HG02981 (cell line): Measurements from ENCODE around the gene HS3ST4.

ENCODE experiments used
- ATAC-seq: cut with Tn5 transposase; IDR thresholded peaks from one replicate; pipeline ENCODE4 v1.9.1; 2021; ENCODE audit warnings: mild to moderate bottlenecking, moderate library complexity; ENCODE audit not compliant: unreplicated experiment

Gene HS3ST4

DNA sequence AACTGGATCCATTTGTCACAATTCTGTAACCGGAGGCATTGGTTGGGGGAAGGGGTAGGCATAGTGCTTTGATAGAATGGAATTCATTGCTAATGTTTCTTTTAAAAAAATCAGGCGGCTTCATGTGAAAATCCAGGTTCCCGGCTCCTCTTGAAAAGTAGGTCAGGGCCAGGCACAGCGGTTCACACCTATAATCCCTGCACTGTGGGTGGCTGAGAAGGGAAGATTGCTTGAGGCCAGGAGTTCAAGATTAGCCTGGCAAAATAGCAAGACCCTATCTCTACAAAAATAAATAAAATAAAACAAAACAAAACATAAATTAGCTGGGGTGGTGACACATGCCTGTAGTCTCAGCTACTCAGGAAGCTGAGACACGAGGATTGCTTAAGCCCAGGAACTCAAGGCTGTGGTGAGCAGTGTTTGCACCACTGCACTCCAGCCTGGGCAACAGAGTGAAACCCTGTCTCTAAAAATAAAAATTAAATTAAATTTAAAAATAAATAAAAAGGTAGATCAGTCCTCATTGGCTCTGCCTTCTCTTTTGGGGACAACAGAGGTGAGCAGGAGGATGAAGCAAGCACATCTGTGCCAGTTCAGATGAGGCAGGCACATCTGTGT is 466.5 kb downstream of the HS3ST4 start:
- no peak for ATAC-seq

GRCh38 chr16:26161461-26162180 is 469.9 kb downstream of the HS3ST4 start:
- ATAC-seq: no peak

- ATAC-seq: no peak
Measured at GRCh38 chr16:26169473-26169872, 477.7 kb downstream of the HS3ST4 start.

DNA sequence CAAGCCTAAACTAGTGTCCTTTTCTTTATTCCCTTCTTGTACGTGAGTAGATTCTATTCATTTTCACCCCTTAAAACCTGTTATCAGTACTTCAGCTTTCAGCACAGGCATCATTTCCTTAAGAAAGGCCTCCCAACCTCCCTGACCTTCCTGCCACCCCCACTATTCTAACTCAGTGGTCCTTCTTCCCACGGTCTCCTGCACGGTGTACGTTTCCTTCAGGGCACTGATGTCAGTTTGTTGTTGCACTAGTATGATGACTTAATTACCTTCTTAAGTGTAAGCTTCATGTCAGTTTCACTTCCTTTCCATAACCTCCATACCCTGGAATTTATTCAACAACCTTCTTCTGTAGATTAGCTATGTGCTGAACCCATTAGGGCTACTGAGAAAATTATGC is 484.2 kb downstream of the HS3ST4 start:
- no peak for ATAC-seq

GRCh38 chr16:26177438-26177837 is 485.7 kb downstream of the HS3ST4 start:
- ATAC-seq: no peak

DNA sequence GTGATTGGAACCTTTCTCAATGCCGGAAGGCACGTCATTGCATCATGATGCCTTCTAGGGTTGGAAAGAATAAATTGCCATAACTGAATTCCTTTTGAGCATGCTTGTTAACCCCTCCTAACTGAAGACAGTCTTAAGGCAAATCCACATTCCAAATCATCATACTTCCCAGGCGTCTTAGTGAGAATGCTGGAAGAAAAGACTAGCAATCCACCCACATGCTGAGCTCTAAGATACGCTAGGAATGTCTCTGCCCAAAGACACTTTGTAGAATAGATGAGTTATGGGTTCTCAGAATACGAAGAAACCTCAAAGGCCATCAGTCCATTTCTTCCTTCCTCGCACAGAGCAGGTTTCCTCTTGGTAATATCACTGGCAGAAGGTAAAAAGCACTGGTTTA is 486.5 kb downstream of the HS3ST4 start:
- ATAC-seq: no peak

DNA sequence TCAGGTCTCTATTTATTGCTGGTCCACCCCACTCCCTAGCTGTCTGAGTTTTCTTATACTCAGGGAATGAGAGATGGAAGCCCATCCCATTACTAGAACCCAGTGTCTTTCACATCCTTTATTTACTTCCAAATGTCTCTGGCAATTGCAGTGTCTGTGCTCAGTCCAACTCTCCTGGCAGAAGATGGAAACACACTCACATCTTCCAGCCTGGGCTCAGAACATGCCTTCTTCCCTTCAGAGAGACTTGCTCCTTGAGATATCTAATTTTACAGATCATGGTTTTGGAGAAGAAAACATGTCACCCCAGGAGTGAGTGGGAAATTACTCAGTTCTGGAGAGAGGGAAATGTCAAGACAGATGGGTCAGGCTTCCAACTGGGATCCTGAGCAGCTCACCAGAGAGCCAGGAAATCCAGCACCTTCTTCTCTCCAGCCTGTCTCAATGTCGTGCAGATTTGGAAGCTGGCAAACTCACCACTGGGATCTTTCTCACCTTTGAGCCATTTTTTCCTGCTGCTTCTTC is 494.4 kb downstream of the HS3ST4 start:
- no peak for ATAC-seq
